GM12878 (cell line): ENCODE data around the gene INO80. TPM values are rescaled to one million over a fixed set of nuclear protein-coding genes. Genes with fewer than 3 reads are reported as not detected.

ENCODE experiments used
- DPF2 ChIP-seq: fragments of 450-650 bp; IDR thresholded peaks from 2 replicates; pipeline ENCODE4 v1.6.1; 2017; ENCODE audit warnings: mild to moderate bottlenecking
- KDM1A ChIP-seq: fragments of 200-600 bp; sonication (generic); IDR thresholded peaks from 2 replicates; pipeline ENCODE4 v1.6.1; 2016; ENCODE audit warnings: borderline replicate concordance
- NFIC ChIP-seq: IDR thresholded peaks from 2 replicates; pipeline ENCODE4 v1.6.1; 2012; ENCODE audit warnings: low read depth, mild to moderate bottlenecking, inconsistent platforms, low read length, moderate library complexity
- SREBF2 ChIP-seq: IDR thresholded peaks from 2 replicates; pipeline ENCODE4 v1.6.1; 2012; ENCODE audit warnings: mild to moderate bottlenecking, low read length
- polyA plus RNA-seq, 11 experiments: library from polyadenylated mRNA; depleted of rRNA in 4 of 11; unstranded in 6 of 11; stranded (reverse) in 5 of 11; fragments of >200 nt; fragmentation: Nextera tagmentation in 4 of 11; fragmentation: Illumina TruSeq in 1 of 11; extraction: Ambion mirVana in 4 of 11; extraction: Trizol in 1 of 11; gene quantifications; 1 replicate in 1 of 11; 2 replicates in 10 of 11; pipeline versions ENCODE4 v1.2.1 to v1.2.3, GENCODE V29; 2011 to 2016; ENCODE audit warnings: inconsistent platforms in 2 of 11, missing spikeins in 2 of 11, low read depth in 1 of 11
- small RNA-seq: library from RNA; depleted of rRNA; stranded (forward); fragments of <200 nt; gene quantifications from one replicate; pipeline ENCODE3, GENCODE V24; 2014
- total RNA-seq, 4 experiments: library from RNA; depleted of rRNA in 3 of 4; stranded (reverse); fragments of >200 nt in 3 of 4; fragmentation: Illumina TruSeq in 1 of 4; extraction: Trizol in 1 of 4; gene quantifications; 2 replicates each; pipeline versions ENCODE4 v1.2.1 to v1.2.3, GENCODE V29; 2013 to 2021
- TF ChIP-seq, protein P1 (sequence below): IDR thresholded peaks from 2 replicates; pipeline ENCODE4 v1.6.1; 2012; ENCODE audit warnings: low read depth, low read length, improper control_type of control experiment
- TF ChIP-seq, protein P2 (sequence below): IDR thresholded peaks from 2 replicates; pipeline ENCODE4 v1.6.1; 2011; ENCODE audit warnings: borderline replicate concordance, low read depth, mild to moderate bottlenecking, moderate library complexity, low read length; ENCODE audit not compliant: insufficient read depth, poor library complexity, severe bottlenecking

Gene INO80
- total and polyA plus RNA-seq, 10 of the 15 experiments (the other 5 are each of a cell fraction or from before 2014, with no cell fraction given) = 4.5 to 25.0 (median 14.2) TPM

DNA sequence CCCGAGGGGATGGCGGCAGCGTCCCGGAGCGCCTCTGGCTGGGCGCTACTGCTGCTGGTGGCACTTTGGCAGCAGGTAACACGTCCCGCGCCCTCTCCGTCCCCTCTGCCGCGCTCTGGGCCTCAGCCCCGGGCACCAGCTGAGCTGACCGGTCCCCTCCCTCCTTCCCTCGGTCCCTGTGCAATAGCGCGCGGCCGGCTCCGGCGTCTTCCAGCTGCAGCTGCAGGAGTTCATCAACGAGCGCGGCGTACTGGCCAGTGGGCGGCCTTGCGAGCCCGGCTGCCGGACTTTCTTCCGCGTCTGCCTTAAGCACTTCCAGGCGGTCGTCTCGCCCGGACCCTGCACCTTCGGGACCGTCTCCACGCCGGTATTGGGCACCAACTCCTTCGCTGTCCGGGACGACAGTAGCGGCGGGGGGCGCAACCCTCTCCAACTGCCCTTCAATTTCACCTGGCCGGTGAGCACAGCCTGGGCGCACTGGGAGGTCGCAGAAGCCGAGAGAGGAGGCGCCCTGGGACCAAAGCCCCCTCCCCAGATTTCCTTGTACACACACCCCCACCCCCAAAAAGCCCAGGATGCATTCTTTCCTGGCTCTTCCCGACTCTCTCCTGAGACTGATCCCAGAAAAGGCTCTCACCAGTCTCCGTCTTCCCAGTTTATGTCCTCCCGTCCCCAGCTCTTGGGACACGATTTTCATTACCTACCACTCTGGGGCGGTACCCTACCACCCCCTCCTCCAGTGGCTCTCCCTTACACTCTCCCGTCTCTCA is 186.2 kb downstream of the INO80 start (continued):
- no peak for TF ChIP-seq NFIC
- TF ChIP-seq, protein P1, sequence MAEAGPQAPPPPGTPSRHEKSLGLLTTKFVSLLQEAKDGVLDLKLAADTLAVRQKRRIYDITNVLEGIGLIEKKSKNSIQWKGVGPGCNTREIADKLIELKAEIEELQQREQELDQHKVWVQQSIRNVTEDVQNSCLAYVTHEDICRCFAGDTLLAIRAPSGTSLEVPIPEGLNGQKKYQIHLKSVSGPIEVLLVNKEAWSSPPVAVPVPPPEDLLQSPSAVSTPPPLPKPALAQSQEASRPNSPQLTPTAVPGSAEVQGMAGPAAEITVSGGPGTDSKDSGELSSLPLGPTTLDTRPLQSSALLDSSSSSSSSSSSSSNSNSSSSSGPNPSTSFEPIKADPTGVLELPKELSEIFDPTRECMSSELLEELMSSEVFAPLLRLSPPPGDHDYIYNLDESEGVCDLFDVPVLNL = no peak
- TF ChIP-seq SREBF2 = no peak
- no peak for TF ChIP-seq KDM1A
- TF ChIP-seq, protein P2, sequence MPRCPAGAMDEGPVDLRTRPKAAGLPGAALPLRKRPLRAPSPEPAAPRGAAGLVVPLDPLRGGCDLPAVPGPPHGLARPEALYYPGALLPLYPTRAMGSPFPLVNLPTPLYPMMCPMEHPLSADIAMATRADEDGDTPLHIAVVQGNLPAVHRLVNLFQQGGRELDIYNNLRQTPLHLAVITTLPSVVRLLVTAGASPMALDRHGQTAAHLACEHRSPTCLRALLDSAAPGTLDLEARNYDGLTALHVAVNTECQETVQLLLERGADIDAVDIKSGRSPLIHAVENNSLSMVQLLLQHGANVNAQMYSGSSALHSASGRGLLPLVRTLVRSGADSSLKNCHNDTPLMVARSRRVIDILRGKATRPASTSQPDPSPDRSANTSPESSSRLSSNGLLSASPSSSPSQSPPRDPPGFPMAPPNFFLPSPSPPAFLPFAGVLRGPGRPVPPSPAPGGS = no peak
- TF ChIP-seq DPF2 = 0 out of 2 replicates have a peak, but pooled peaks have one; percentile 5

Small RNA genes within 50 kb of the gene (small RNA-seq; reads per million reads assigned to genes)
- gene ISCA1P4 = not detected

Other genes starting within 250 kb of the INO80 start
Only the 7 nearest of the 8 such genes appear.
- 18.3 and 18.5 TPM in 2 replicates for gene VPS18, start 221.8 kb downstream of the INO80 start, total RNA-seq (2014; rRNA removed)
- gene VPS18, start 221.8 kb downstream of the INO80 start, total RNA-seq (2014; rRNA removed; fragmentation: Illumina TruSeq; extraction: Trizol) = 9.0 and 10.0 TPM in 2 replicates
- gene VPS18, start 221.8 kb downstream of the INO80 start, total RNA-seq (2021) = 19.8 and 20.3 TPM in 2 replicates
- 4.3 and 9.7 TPM in 2 replicates for gene VPS18, start 221.8 kb downstream of the INO80 start, polyA plus RNA-seq (2011; rRNA removed)
- gene VPS18, start 221.8 kb downstream of the INO80 start, polyA plus RNA-seq (2014; fragmentation: Illumina TruSeq; extraction: Trizol) = 3.8 and 7.9 TPM in 2 replicates
- 1 to 10 TPM in 1 of 2 experiments, under 1 TPM in 1; 0.71 to 1.7 TPM for gene VPS18, start 221.8 kb downstream of the INO80 start, polyA plus RNA-seq (2014; fragmentation: Nextera tagmentation; extraction: Ambion mirVana)
- gene VPS18, start 221.8 kb downstream of the INO80 start, polyA plus RNA-seq (2014; rRNA removed) = 11.3 and 12.7 TPM in 2 replicates
- 10 to 100 TPM; 16.0 to 20.4 TPM for gene VPS18, start 221.8 kb downstream of the INO80 start, polyA plus RNA-seq (2016; fragmentation: Nextera tagmentation; extraction: Ambion mirVana)
- gene DLL4, start 186.9 kb downstream of the INO80 start, total RNA-seq (2014; rRNA removed) = 0.05 TPM in 1 of 2 replicates, not detected in the other
- 0.04 TPM in 1 of 2 replicates, not detected in the other for gene DLL4, start 186.9 kb downstream of the INO80 start, total RNA-seq (2014; rRNA removed; fragmentation: Illumina TruSeq; extraction: Trizol)
- 0.08 TPM in 1 of 2 replicates, not detected in the other for gene DLL4, start 186.9 kb downstream of the INO80 start, total RNA-seq (2021)
- 0.10 and 0.12 TPM in 2 replicates for gene DLL4, start 186.9 kb downstream of the INO80 start, polyA plus RNA-seq (2011; rRNA removed)
- gene DLL4, start 186.9 kb downstream of the INO80 start, polyA plus RNA-seq (2014; fragmentation: Illumina TruSeq; extraction: Trizol) = not detected in 2 replicates
- not detected for gene DLL4, start 186.9 kb downstream of the INO80 start, polyA plus RNA-seq (2014; fragmentation: Nextera tagmentation; extraction: Ambion mirVana)
- 0.06 TPM in 1 of 2 replicates, not detected in the other for gene DLL4, start 186.9 kb downstream of the INO80 start, polyA plus RNA-seq (2014; rRNA removed)
- under 1 TPM in 1 of 2 experiments, not detected in 1; 0.16 TPM for gene DLL4, start 186.9 kb downstream of the INO80 start, polyA plus RNA-seq (2016; fragmentation: Nextera tagmentation; extraction: Ambion mirVana)
- 4.7 and 4.9 TPM in 2 replicates for gene CHAC1, start 162.8 kb downstream of the INO80 start, total RNA-seq (2014; rRNA removed)
- gene CHAC1, start 162.8 kb downstream of the INO80 start, total RNA-seq (2014; rRNA removed; fragmentation: Illumina TruSeq; extraction: Trizol) = 2.0 and 2.1 TPM in 2 replicates
- gene CHAC1, start 162.8 kb downstream of the INO80 start, total RNA-seq (2021) = 3.8 and 4.7 TPM in 2 replicates
- gene CHAC1, start 162.8 kb downstream of the INO80 start, polyA plus RNA-seq (2011; rRNA removed) = 1.9 and 2.8 TPM in 2 replicates
- 0.68 and 1.8 TPM in 2 replicates for gene CHAC1, start 162.8 kb downstream of the INO80 start, polyA plus RNA-seq (2014; fragmentation: Illumina TruSeq; extraction: Trizol)
- gene CHAC1, start 162.8 kb downstream of the INO80 start, polyA plus RNA-seq (2014; fragmentation: Nextera tagmentation; extraction: Ambion mirVana) = under 1 TPM; 0.37 to 0.73 TPM
- 5.7 and 5.9 TPM in 2 replicates for gene CHAC1, start 162.8 kb downstream of the INO80 start, polyA plus RNA-seq (2014; rRNA removed)
- 1 to 10 TPM; 3.9 to 4.8 TPM for gene CHAC1, start 162.8 kb downstream of the INO80 start, polyA plus RNA-seq (2016; fragmentation: Nextera tagmentation; extraction: Ambion mirVana)
- gene EXD1, start 114.5 kb upstream of the INO80 start, total RNA-seq (2014; rRNA removed) = 0.05 TPM in 1 of 2 replicates, not detected in the other
- gene EXD1, start 114.5 kb upstream of the INO80 start, total RNA-seq (2014; rRNA removed; fragmentation: Illumina TruSeq; extraction: Trizol) = not detected in 2 replicates
- not detected in 2 replicates for gene EXD1, start 114.5 kb upstream of the INO80 start, total RNA-seq (2021)
- not detected in 2 replicates for gene EXD1, start 114.5 kb upstream of the INO80 start, polyA plus RNA-seq (2011; rRNA removed)
- gene EXD1, start 114.5 kb upstream of the INO80 start, polyA plus RNA-seq (2014; fragmentation: Illumina TruSeq; extraction: Trizol) = not detected in 2 replicates
- gene EXD1, start 114.5 kb upstream of the INO80 start, polyA plus RNA-seq (2014; fragmentation: Nextera tagmentation; extraction: Ambion mirVana) = under 1 TPM in 1 of 2 experiments, not detected in 1; 0.19 TPM
- gene EXD1, start 114.5 kb upstream of the INO80 start, polyA plus RNA-seq (2014; rRNA removed) = not detected in 2 replicates
- gene EXD1, start 114.5 kb upstream of the INO80 start, polyA plus RNA-seq (2016; fragmentation: Nextera tagmentation; extraction: Ambion mirVana) = not detected
- gene CHP1, start 115.0 kb upstream of the INO80 start, total RNA-seq (2014; rRNA removed) = 43.1 and 45.2 TPM in 2 replicates
- 33.7 and 37.7 TPM in 2 replicates for gene CHP1, start 115.0 kb upstream of the INO80 start, total RNA-seq (2014; rRNA removed; fragmentation: Illumina TruSeq; extraction: Trizol)
- gene CHP1, start 115.0 kb upstream of the INO80 start, total RNA-seq (2021) = 45.2 and 51.3 TPM in 2 replicates
- 18.8 and 25.7 TPM in 2 replicates for gene CHP1, start 115.0 kb upstream of the INO80 start, polyA plus RNA-seq (2011; rRNA removed)
- 32.2 and 35.3 TPM in 2 replicates for gene CHP1, start 115.0 kb upstream of the INO80 start, polyA plus RNA-seq (2014; fragmentation: Illumina TruSeq; extraction: Trizol)
- gene CHP1, start 115.0 kb upstream of the INO80 start, polyA plus RNA-seq (2014; fragmentation: Nextera tagmentation; extraction: Ambion mirVana) = 10 to 100 TPM; 32.5 to 43.3 TPM
- 30.4 TPM in 2 replicates for gene CHP1, start 115.0 kb upstream of the INO80 start, polyA plus RNA-seq (2014; rRNA removed)
- 10 to 100 TPM; 40.5 to 45.9 TPM for gene CHP1, start 115.0 kb upstream of the INO80 start, polyA plus RNA-seq (2016; fragmentation: Nextera tagmentation; extraction: Ambion mirVana)
- 26.8 and 28.7 TPM in 2 replicates for gene OIP5, start 216.3 kb upstream of the INO80 start, total RNA-seq (2014; rRNA removed)
- gene OIP5, start 216.3 kb upstream of the INO80 start, total RNA-seq (2014; rRNA removed; fragmentation: Illumina TruSeq; extraction: Trizol) = 15.5 and 17.3 TPM in 2 replicates
- 19.0 and 19.6 TPM in 2 replicates for gene OIP5, start 216.3 kb upstream of the INO80 start, total RNA-seq (2021)
- gene OIP5, start 216.3 kb upstream of the INO80 start, polyA plus RNA-seq (2011; rRNA removed) = 28.6 and 39.4 TPM in 2 replicates
- gene OIP5, start 216.3 kb upstream of the INO80 start, polyA plus RNA-seq (2014; fragmentation: Illumina TruSeq; extraction: Trizol) = 8.3 and 9.8 TPM in 2 replicates
- gene OIP5, start 216.3 kb upstream of the INO80 start, polyA plus RNA-seq (2014; fragmentation: Nextera tagmentation; extraction: Ambion mirVana) = 10 to 100 TPM in 1 of 2 experiments, 1 to 10 TPM in 1; 4.8 to 13.0 TPM
- gene OIP5, start 216.3 kb upstream of the INO80 start, polyA plus RNA-seq (2014; rRNA removed) = 18.7 and 24.5 TPM in 2 replicates
- gene OIP5, start 216.3 kb upstream of the INO80 start, polyA plus RNA-seq (2016; fragmentation: Nextera tagmentation; extraction: Ambion mirVana) = 10 to 100 TPM; 61.4 TPM
- gene NUSAP1, start 216.6 kb upstream of the INO80 start, total RNA-seq (2014; rRNA removed) = 158 and 182 TPM in 2 replicates
- gene NUSAP1, start 216.6 kb upstream of the INO80 start, total RNA-seq (2014; rRNA removed; fragmentation: Illumina TruSeq; extraction: Trizol) = 291 and 299 TPM in 2 replicates
- 172 and 174 TPM in 2 replicates for gene NUSAP1, start 216.6 kb upstream of the INO80 start, total RNA-seq (2021)
- gene NUSAP1, start 216.6 kb upstream of the INO80 start, polyA plus RNA-seq (2011; rRNA removed) = 227 and 284 TPM in 2 replicates
- 269 and 367 TPM in 2 replicates for gene NUSAP1, start 216.6 kb upstream of the INO80 start, polyA plus RNA-seq (2014; fragmentation: Illumina TruSeq; extraction: Trizol)
- gene NUSAP1, start 216.6 kb upstream of the INO80 start, polyA plus RNA-seq (2014; fragmentation: Nextera tagmentation; extraction: Ambion mirVana) = 100 to 1,000 TPM; 228 to 231 TPM
- gene NUSAP1, start 216.6 kb upstream of the INO80 start, polyA plus RNA-seq (2014; rRNA removed) = 208 and 252 TPM in 2 replicates
- gene NUSAP1, start 216.6 kb upstream of the INO80 start, polyA plus RNA-seq (2016; fragmentation: Nextera tagmentation; extraction: Ambion mirVana) = 100 to 1,000 TPM; 310 to 315 TPM